ENCODE measurements around the gene CENPW. TPM values are rescaled to one million over a fixed set of nuclear protein-coding genes. Genes with fewer than 3 reads are reported as not detected.

CENPW gene
- total RNA-seq, result 10 to 100 TPM in 1 of 5 experiments, 1 to 10 TPM in 4; 1.2 to 37.1 (median 3.9) TPM
- 1 to 10 TPM; 2.6 to 4.8 TPM for polyA plus RNA-seq
- total RNA-seq, result not detected

DNA sequence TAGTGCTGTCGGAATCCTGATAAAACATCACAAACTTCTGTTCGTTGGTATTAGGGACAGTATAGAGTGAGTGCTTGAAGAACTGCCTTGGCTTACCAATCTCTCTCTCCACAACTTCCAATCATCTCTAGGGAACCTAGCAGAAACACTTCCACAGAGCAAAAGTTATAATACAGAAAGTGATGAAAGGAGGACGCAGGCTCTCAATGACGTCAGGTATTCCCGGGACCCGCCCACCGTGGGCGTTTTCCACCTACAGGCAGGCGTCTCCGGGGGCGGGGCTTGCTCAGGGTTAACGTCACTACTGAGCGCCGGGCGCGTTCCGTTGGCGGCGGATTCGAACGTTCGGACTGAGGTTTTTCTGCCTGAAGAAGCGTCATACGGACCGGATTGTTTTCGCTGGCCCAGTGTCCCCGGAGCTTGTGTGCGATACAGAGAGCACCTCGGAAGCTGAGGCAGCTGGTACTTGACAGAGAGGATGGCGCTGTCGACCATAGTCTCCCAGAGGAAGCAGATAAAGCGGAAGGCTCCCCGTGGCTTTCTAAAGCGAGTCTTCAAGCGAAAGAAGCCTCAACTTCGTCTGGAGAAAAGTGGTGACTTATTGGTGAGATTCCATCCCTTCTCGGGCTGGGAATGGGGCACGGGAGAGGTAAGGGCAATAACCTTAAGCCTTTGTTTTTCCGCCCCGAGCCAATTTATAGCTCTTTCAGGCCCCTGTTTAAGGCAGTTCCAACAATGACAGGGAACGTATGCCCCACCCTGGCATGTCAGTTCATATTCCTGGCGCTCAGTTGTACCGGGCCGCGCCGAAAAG lies at the start of gene CENPW:
TSS of gene CENPW (plus strand) at position 320 of the 814 bp plus-strand sequence. CDS start at position 479, 159 bp downstream.
- peak; percentile 98 for ATAC-seq
- Histone ChIP-seq H3K4me3 (ENCODE audit: low read length) (peak within 1 kb of the TSS; percentile 80), H3K4me1 (ENCODE audit: control insufficient read depth in 2 of 2, insufficient read depth in 2 of 2, low read length in 2 of 2) (peaks cover 6 to 12% of the 10 kb centered on the region in 2 donors), H3K27ac (ENCODE audit: low read depth, low read length) (peak within 1 kb of the TSS; percentile 33), H3K36me3 (ENCODE audit: control insufficient read depth in 2 of 3, insufficient read depth in 3 of 3, low read length in 3 of 3) (no peaks in the 10 kb centered on the region), H3K9me3 (ENCODE audit: control insufficient read depth in 2 of 3, low read length in 3 of 3) (no peaks in the 10 kb centered on the region), H3K27me3 (ENCODE audit: control insufficient read depth in 2 of 2, insufficient read depth in 2 of 2, low read length in 2 of 2) (no peaks in the 10 kb centered on the region)
- H3K36me3 Mint-ChIP-seq, result no peaks in the 10 kb centered on the region
- peaks cover 5 to 21% (median 12%) of the 10 kb centered on the region in 7 donors for H3K4me1 Mint-ChIP-seq
- no peak within 1 kb of the TSS for H3K27ac Mint-ChIP-seq
- DNase-seq, result peak; percentile 84 to 96 (median 87)
- no peaks in the 10 kb centered on the region for H3K27me3 Mint-ChIP-seq
- H3K9me3 Mint-ChIP-seq, result peaks cover 0 to 1% (median 0%) of the 10 kb centered on the region in 11 donors
- CTCF ChIA-PET, result interaction anchor here (0.6 kb wide), 1 partner anchor 1130 kb away, joined by 3 read pairs; no protein-coding TSS in a partner anchor
- no peak within 1 kb of the TSS for H3K4me3 Mint-ChIP-seq
- POLR2A ChIA-PET, result no interaction called here
- intact Hi-C loops (cut with micrococcal nuclease), result loop anchor here (1.0 to 10.0 kb wide), 11 partner anchors 38 to 1035 kb away; partner anchors contain the start of genes HDDC2 (in 2 of the 2), NCOA7 (in 2 of the 2), HEY2 (in 1 of the 2) and HINT3 (in 1 of the 2)

DNA sequence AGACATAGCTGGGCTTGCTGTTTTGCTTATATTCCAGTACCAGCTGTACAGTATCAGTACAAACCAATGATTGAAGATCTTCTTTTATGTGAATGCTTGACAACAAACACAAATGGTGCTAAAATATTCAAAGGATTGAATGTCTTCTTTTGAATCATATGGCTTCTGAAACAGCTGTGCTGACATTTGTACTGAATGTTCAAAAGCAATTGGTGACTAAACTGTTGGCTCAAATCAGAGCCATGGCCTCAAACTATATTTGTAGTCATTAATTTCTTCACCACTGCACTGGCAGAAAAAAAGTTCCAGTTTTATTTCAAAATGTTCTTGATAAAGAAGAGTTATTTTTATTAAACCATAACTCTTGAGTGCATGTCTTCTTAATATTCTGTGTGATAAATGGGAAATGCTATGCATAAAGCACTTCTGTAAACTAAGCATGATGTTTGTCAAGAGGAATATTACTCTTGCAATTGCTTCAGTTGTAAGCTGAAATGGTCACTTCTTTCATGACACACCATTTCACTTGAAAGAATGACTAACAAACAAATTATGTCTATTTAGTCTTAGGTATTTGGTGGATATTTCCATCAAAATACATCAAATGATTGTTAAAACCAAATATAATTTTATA lies 45.9 kb upstream of the CENPW start:
- Histone ChIP-seq H3K36me3 (ENCODE audit: control insufficient read depth in 2 of 3, insufficient read depth in 3 of 3, low read length in 3 of 3) (no peaks in the 10 kb centered on the region), H3K27me3 (ENCODE audit: control insufficient read depth in 2 of 2, insufficient read depth in 2 of 2, low read length in 2 of 2) (no peaks in the 10 kb centered on the region), H3K9me3 (ENCODE audit: control insufficient read depth in 2 of 3, low read length in 3 of 3) (no peaks in the 10 kb centered on the region), H3K27ac (ENCODE audit: low read depth, low read length) (no peak overlapping the region), H3K4me1 (ENCODE audit: control insufficient read depth in 2 of 2, insufficient read depth in 2 of 2, low read length in 2 of 2) (no peaks in the 10 kb centered on the region), H3K4me3 (ENCODE audit: low read length) (no peak overlapping the region)
- no peak for ATAC-seq
- no peak overlapping the region for H3K4me3 Mint-ChIP-seq
- H3K27me3 Mint-ChIP-seq, result peaks cover 0 to 13% (median 4%) of the 10 kb centered on the region in 5 donors
- ChIA-PET CTCF (no interaction called here), POLR2A (no interaction called here)
- no peaks in the 10 kb centered on the region for H3K36me3 Mint-ChIP-seq
- no peaks in the 10 kb centered on the region for H3K4me1 Mint-ChIP-seq
- H3K27ac Mint-ChIP-seq, result no peak overlapping the region
- no peaks in the 10 kb centered on the region for H3K9me3 Mint-ChIP-seq
- intact Hi-C loops (cut with micrococcal nuclease), result no loop called here
- DNase-seq, result no peak

DNA sequence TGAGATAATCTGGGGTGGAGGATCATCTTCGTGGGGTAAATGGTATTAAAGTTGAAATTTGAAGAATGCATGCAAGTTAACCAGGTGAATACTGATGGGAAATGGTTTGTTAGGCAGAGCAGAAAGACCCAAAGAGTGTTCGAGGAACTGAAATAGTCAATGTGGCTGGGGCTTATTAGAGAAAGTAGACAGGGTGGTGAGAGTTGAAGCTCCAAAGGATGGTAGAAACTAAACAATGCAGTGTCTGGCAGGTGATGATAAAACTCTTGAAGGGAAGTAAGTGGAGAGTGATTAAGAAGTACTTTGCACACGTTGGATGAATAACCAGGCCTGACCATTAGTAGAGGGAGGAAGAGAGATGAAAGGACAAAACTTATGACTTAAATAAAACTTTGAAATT lies 39.8 kb upstream of the CENPW start:
- H3K27ac Mint-ChIP-seq, result peak overlapping the region in 3 of 9 donors; percentile 1 to 22 (median 4)
- Histone ChIP-seq H3K36me3 (ENCODE audit: control insufficient read depth in 2 of 3, insufficient read depth in 3 of 3, low read length in 3 of 3) (no peaks in the 10 kb centered on the region), H3K27ac (ENCODE audit: low read depth, low read length) (no peak overlapping the region), H3K27me3 (ENCODE audit: control insufficient read depth in 2 of 2, insufficient read depth in 2 of 2, low read length in 2 of 2) (no peaks in the 10 kb centered on the region), H3K9me3 (ENCODE audit: control insufficient read depth in 2 of 3, low read length in 3 of 3) (no peaks in the 10 kb centered on the region), H3K4me1 (ENCODE audit: control insufficient read depth in 2 of 2, insufficient read depth in 2 of 2, low read length in 2 of 2) (no peaks in the 10 kb centered on the region), H3K4me3 (ENCODE audit: low read length) (no peak overlapping the region)
- H3K36me3 Mint-ChIP-seq, result peaks cover 0 to 3% (median 0%) of the 10 kb centered on the region in 5 donors
- ATAC-seq (no peak), DNase-seq (no peak)
- peaks cover 3 to 18% (median 11%) of the 10 kb centered on the region in 7 donors for H3K4me1 Mint-ChIP-seq
- POLR2A ChIA-PET, result no interaction called here
- CTCF ChIA-PET, result no interaction called here
- intact Hi-C loops (cut with micrococcal nuclease), result loop anchor here in 1 of 2 donors (5.0 kb wide), 1 partner anchor 42 kb away; the partner anchor contains the start of gene CENPW
- H3K4me3 Mint-ChIP-seq, result peak overlapping the region in 3 of 10 donors; percentile 3 to 44 (median 33)
- H3K27me3 Mint-ChIP-seq, result peaks cover 0 to 13% (median 5%) of the 10 kb centered on the region in 5 donors
- peaks cover 0 to 3% (median 0%) of the 10 kb centered on the region in 11 donors for H3K9me3 Mint-ChIP-seq

DNA sequence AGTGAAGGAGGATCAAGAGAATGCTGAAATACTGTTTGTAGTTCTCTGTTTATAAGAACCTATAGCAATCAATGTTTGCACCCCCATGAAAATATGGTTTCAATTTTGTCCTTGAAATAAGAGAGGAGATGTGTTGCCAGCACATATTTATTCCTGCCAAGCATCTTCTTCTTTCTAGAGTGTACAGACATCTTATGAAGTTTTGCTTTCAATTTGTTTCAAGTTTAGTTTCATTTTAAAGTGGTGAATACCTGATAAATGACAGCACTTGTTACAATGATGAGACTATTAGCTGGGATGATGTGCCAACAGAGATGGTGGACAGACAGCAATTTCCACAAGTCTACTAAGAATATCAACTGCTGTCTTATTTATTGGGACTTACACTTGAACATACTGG lies 39.2 kb upstream of the CENPW start:
- Histone ChIP-seq H3K27ac (ENCODE audit: low read depth, low read length) (no peak overlapping the region), H3K27me3 (ENCODE audit: control insufficient read depth in 2 of 2, insufficient read depth in 2 of 2, low read length in 2 of 2) (no peaks in the 10 kb centered on the region), H3K9me3 (ENCODE audit: control insufficient read depth in 2 of 3, low read length in 3 of 3) (no peaks in the 10 kb centered on the region), H3K4me1 (ENCODE audit: control insufficient read depth in 2 of 2, insufficient read depth in 2 of 2, low read length in 2 of 2) (no peaks in the 10 kb centered on the region), H3K36me3 (ENCODE audit: control insufficient read depth in 2 of 3, insufficient read depth in 3 of 3, low read length in 3 of 3) (no peaks in the 10 kb centered on the region), H3K4me3 (ENCODE audit: low read length) (no peak overlapping the region)
- Mint-ChIP-seq H3K4me3 (peak overlapping the region in 4 of 10 donors; percentile 34 to 55 (median 40)), H3K4me1 (peaks cover 3 to 18% (median 11%) of the 10 kb centered on the region in 7 donors), H3K27me3 (peaks cover 0 to 13% (median 5%) of the 10 kb centered on the region in 5 donors), H3K27ac (peak overlapping the region in 1 of 9 donors; percentile 36), H3K9me3 (peaks cover 0 to 3% (median 0%) of the 10 kb centered on the region in 11 donors), H3K36me3 (peaks cover 0 to 3% (median 0%) of the 10 kb centered on the region in 5 donors)
- ChIA-PET POLR2A (no interaction called here), CTCF (no interaction called here)
- DNase-seq (no peak), ATAC-seq (no peak)
- intact Hi-C loops (cut with micrococcal nuclease), result loop anchor here in 1 of 2 donors (5.0 kb wide), 1 partner anchor 42 kb away; the partner anchor contains the start of gene CENPW

DNA sequence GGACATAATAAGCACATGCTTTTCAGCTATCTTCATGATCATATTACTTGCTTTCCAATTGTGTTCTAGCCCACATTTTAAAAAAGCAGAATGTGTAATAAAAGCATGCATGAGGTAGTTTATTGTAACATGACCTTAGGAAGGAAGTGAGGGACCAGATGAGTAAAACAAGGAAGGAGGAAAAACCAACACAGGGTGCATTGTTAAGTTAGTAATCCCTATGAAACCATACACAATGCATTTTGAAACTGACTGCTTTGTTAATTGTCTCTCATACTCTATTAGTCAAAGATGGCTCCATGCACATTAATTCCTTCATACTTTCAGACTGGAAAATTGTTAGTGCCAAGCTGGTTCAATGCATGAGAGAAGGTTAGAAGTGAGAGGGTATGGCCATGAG lies 37.7 kb upstream of the CENPW start:
- H3K27ac Mint-ChIP-seq, result no peak overlapping the region
- H3K4me3 ChIP-seq (ENCODE audit: low read length), result no peak overlapping the region
- no peaks in the 10 kb centered on the region for H3K9me3 ChIP-seq (ENCODE audit: control insufficient read depth in 2 of 3, low read length in 3 of 3)
- H3K4me3 Mint-ChIP-seq, result no peak overlapping the region
- H3K36me3 Mint-ChIP-seq, result peaks cover 0 to 3% (median 0%) of the 10 kb centered on the region in 5 donors
- H3K9me3 Mint-ChIP-seq, result peaks cover 0 to 3% (median 0%) of the 10 kb centered on the region in 11 donors
- CTCF ChIA-PET, result no interaction called here
- H3K27me3 ChIP-seq (ENCODE audit: control insufficient read depth in 2 of 2, insufficient read depth in 2 of 2, low read length in 2 of 2), result no peaks in the 10 kb centered on the region
- peaks cover 0 to 11% (median 4%) of the 10 kb centered on the region in 5 donors for H3K27me3 Mint-ChIP-seq
- intact Hi-C loops (cut with micrococcal nuclease), result loop anchor here in 1 of 2 donors (5.0 kb wide), 1 partner anchor 40 kb away; the partner anchor contains the start of gene CENPW
- no peak overlapping the region for H3K27ac ChIP-seq (ENCODE audit: low read depth, low read length)
- no peaks in the 10 kb centered on the region for H3K4me1 ChIP-seq (ENCODE audit: control insufficient read depth in 2 of 2, insufficient read depth in 2 of 2, low read length in 2 of 2)
- H3K36me3 ChIP-seq (ENCODE audit: control insufficient read depth in 2 of 3, insufficient read depth in 3 of 3, low read length in 3 of 3), result no peaks in the 10 kb centered on the region
- POLR2A ChIA-PET, result no interaction called here
- H3K4me1 Mint-ChIP-seq, result peaks cover 3 to 18% (median 11%) of the 10 kb centered on the region in 7 donors
- DNase-seq (no peak), ATAC-seq (no peak)

DNA sequence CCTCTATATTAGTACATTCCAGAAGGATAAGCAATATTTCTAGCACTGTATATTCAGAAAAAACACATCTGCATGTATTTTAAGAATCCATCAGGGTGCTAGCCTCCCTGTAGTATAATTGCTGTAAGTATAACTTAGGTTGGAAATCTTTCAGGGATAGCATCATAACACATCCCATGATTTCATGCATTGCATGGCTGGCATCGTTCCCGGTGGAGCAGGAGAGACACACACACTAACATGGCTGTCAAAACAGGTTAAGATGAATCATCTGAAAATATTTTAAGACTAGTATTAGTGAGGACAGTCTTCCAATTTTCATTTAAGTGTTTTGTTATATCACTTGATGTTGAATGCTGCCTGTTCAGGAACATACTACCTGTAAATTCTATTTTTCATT lies 32.1 kb upstream of the CENPW start:
- no peaks in the 10 kb centered on the region for H3K27me3 ChIP-seq (ENCODE audit: control insufficient read depth in 2 of 2, insufficient read depth in 2 of 2, low read length in 2 of 2)
- H3K4me3 Mint-ChIP-seq, result no peak overlapping the region

More for the DNA sequence above, 32.1 kb upstream of the CENPW start:
- no peak overlapping the region for H3K27ac Mint-ChIP-seq
- H3K27me3 Mint-ChIP-seq, result peaks cover 0 to 2% (median 0%) of the 10 kb centered on the region in 5 donors
- ATAC-seq (no peak), DNase-seq (no peak)
- POLR2A ChIA-PET, result no interaction called here
- Histone ChIP-seq H3K9me3 (ENCODE audit: control insufficient read depth in 2 of 3, low read length in 3 of 3) (no peaks in the 10 kb centered on the region), H3K4me3 (ENCODE audit: low read length) (no peak overlapping the region), H3K27ac (ENCODE audit: low read depth, low read length) (no peak overlapping the region), H3K36me3 (ENCODE audit: control insufficient read depth in 2 of 3, insufficient read depth in 3 of 3, low read length in 3 of 3) (no peaks in the 10 kb centered on the region), H3K4me1 (ENCODE audit: control insufficient read depth in 2 of 2, insufficient read depth in 2 of 2, low read length in 2 of 2) (no peaks in the 10 kb centered on the region)
- H3K36me3 Mint-ChIP-seq, result no peaks in the 10 kb centered on the region
- CTCF ChIA-PET, result interaction anchor here (0.7 kb wide), 1 partner anchor 9 kb away, joined by 3 read pairs; no protein-coding TSS in a partner anchor
- H3K4me1 Mint-ChIP-seq, result no peaks in the 10 kb centered on the region
- intact Hi-C loops (cut with micrococcal nuclease), result no loop called here
- H3K9me3 Mint-ChIP-seq, result no peaks in the 10 kb centered on the region

All from naive thymus-derived CD4-positive, alpha-beta T cell (primary cell).